Kidney epithelial cell (primary cell): Measurements from ENCODE around the gene PBX4. TPM values are rescaled to one million over a fixed set of nuclear protein-coding genes. Genes with fewer than 3 reads are reported as not detected.

ENCODE experiments used
- DNase-seq: peaks from one replicate; pipeline ENCODE4 v3.0.0-alpha.2; 2010; ENCODE audit warnings: low read depth
- H3K27me3 ChIP-seq: 2 replicates; pipeline ENCODE4 v1.6.0; 2011; ENCODE audit warnings: low read length; ENCODE audit not compliant: control insufficient read depth, insufficient read depth
- H3K36me3 ChIP-seq: 2 replicates; pipeline ENCODE4 v1.5.1; 2011; ENCODE audit warnings: low read length; ENCODE audit not compliant: control insufficient read depth, insufficient read depth
- H3K4me3 ChIP-seq: 2 replicates; pipeline ENCODE4 v1.5.1; 2011; ENCODE audit warnings: low read depth, mild to moderate bottlenecking, control low read depth, low read length
- CTCF ChIP-seq: IDR thresholded peaks from 2 replicates; pipeline ENCODE4 v1.5.1; 2011; ENCODE audit warnings: mild to moderate bottlenecking, moderate library complexity, low read length, control low read depth, inconsistent platforms; ENCODE audit not compliant: insufficient read depth, poor library complexity, severe bottlenecking
- total RNA-seq: library from RNA; depleted of rRNA; stranded (reverse); fragments of >200 nt; gene quantifications from 2 replicates; pipeline ENCODE4 v1.2.3, GENCODE V29; 2015

The PBX4 gene
- total RNA-seq, 1 donor from 2014 or later: 1.7 TPM

- DNase-seq: no peak
- no peaks in the 10 kb centered on the region for H3K27me3 ChIP-seq
These were observed 47.9 kb downstream of the PBX4 start for GRCh38 chr19:19570571-19570970.

GRCh38 chr19:19568802-19569756, 49.4 kb downstream of the PBX4 start:
- no peaks in the 10 kb centered on the region for H3K36me3 ChIP-seq
- no peak for DNase-seq
- H3K4me3 ChIP-seq: no peak overlapping the region
- TF ChIP-seq CTCF: no peak
- H3K27me3 ChIP-seq: no peaks in the 10 kb centered on the region

More at GRCh38 chr19:19570571-19570970, 47.9 kb downstream of the PBX4 start:
- no peak for TF ChIP-seq CTCF
- no peaks in the 10 kb centered on the region for H3K36me3 ChIP-seq
- no peak overlapping the region for H3K4me3 ChIP-seq

GRCh38 chr19:19567391-19567790, 51.1 kb downstream of the PBX4 start:
- H3K27me3 ChIP-seq: no peaks in the 10 kb centered on the region
- no peaks in the 10 kb centered on the region for H3K36me3 ChIP-seq
- no peak overlapping the region for H3K4me3 ChIP-seq
- DNase-seq: no peak
- TF ChIP-seq CTCF: no peak

GRCh38 chr19:19566306-19566705, 52.2 kb downstream of the PBX4 start:
- no peak overlapping the region for H3K4me3 ChIP-seq
- H3K36me3 ChIP-seq: no peaks in the 10 kb centered on the region
- no peak for DNase-seq
- TF ChIP-seq CTCF: no peak
- no peaks in the 10 kb centered on the region for H3K27me3 ChIP-seq

GRCh38 chr19:19563348-19563848, 55.1 kb downstream of the PBX4 start:
- no peak for DNase-seq
- H3K36me3 ChIP-seq: no peaks in the 10 kb centered on the region
- H3K27me3 ChIP-seq: no peaks in the 10 kb centered on the region
- H3K4me3 ChIP-seq: no peak overlapping the region
- no peak for TF ChIP-seq CTCF
